Activated T-cell treated with anti-CD3 and anti-CD28 coated beads for 4 hours (primary cell): Measurements from ENCODE around the gene LAMTOR3.
"Not testable (repeated sequence)": the region's sequence is repeated elsewhere in the genome, so short reads cannot be mapped to it uniquely, and the experiment has no call there.

Source experiments
- DNase-seq: peaks from one replicate; pipeline ENCODE4 v3.0.0-alpha.2; 2020

The LAMTOR3 gene

DNA sequence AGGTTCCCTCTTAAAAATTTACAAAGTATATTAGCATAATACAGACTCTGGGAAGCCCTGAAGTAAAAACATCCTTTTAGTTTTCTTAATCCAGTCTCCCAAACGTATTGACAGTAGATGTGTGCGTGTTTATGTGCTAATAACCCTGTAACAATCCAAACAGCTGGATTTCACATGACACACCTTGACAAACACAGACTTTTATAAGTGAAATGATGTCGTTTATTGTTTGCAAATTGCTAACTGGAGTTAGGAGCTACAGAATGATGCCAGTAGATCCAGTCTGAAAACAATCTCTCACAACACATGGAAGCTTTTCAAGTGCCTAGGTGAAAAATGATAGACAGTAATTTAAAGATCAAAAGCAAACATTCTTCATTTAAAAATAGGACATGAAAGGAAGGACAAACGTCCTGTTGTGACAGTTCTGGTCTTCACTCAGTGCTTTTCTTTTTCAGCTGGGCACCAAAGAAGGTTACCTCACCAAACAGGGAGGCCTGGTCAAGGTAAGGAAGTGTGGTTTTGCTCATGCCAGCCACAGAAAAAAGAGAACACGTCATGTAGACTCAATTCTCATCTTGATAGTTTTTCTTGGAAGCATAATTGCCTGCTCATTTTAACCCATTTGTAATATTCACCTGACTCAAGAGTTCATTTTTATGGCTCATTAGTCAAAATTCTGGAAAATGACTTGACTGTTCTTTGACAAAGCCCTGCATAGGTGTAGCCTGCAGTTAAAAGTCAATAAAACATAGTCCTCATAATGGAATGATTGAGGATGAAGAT, 32.9 kb downstream of the LAMTOR3 start:
- DNase-seq = no peak

DNA sequence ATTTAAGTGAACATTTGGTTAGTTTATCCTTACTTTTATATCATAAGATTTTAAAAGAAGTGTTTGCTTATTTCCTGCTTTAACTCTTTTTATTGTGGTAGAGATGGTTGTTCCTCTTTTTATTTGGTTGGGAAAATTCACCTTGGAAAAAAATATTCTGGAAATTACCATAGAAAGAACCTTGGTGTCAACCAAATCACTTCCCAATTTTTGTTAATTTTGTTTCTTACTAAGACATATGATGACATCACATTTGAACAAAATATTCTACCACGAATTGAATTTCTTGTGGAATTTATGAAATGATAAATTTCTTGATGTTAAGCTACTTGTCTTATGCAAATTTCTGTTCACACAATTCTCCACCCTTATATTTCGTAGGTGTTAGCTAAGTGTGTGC, 33.7 kb downstream of the LAMTOR3 start:
- DNase-seq = no peak

DNA sequence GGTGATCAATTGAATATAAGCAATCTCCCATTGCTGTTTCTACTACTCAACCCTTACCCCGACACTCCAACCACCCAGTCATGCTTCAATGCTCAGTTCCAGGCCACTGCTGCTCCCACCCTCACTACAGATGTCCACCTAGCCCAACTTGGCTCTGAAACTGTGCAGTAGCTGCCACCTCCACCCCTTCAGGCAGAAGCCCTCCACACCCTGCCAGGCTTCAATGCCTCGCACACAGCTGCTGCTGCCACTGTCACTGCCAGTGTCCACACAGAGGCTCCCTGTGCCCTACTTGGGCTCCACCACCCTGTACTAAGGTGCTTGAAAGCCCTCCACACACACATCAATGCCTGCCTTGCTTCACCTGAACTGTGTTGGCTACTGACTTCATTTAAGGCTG, 34.6 kb downstream of the LAMTOR3 start:
- DNase-seq = no peak

GRCh38 chr4:99857307-99857706, 36.9 kb downstream of the LAMTOR3 start:
- DNase-seq = no peak

DNA sequence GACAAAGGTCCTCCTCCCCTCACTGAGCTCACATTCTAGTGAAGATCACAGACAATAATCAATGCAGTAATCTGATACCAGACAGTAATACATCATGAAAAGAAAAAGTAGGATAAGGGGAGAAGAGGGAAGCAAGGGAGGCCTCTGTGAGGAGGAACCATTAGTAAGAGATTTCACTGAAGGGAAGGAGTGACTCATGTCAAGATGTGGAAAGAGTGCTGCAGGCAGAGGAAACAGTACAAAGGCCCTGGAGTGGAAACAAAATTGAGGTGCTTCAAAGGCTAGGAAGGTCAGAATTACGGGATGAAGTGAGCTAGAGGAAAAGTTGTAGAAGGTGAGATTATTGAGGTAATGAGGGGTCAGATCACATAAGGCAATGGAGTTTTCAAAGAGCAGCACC, 38.1 kb downstream of the LAMTOR3 start:
- DNase-seq = no peak

- DNase-seq = no peak
Observed at GRCh38 chr4:99855678-99856077, 38.5 kb downstream of the LAMTOR3 start.

GRCh38 chr4:99853999-99854398, 40.2 kb downstream of the LAMTOR3 start:
- DNase-seq = no peak

- DNase-seq = no peak
Observed at GRCh38 chr4:99853190-99853589, 41.0 kb downstream of the LAMTOR3 start.

- DNase-seq = no peak
Observed at GRCh38 chr4:99852199-99852749, 42.0 kb downstream of the LAMTOR3 start.

GRCh38 chr4:99848591-99849001, 45.6 kb downstream of the LAMTOR3 start:
- DNase-seq = no peak

DNA sequence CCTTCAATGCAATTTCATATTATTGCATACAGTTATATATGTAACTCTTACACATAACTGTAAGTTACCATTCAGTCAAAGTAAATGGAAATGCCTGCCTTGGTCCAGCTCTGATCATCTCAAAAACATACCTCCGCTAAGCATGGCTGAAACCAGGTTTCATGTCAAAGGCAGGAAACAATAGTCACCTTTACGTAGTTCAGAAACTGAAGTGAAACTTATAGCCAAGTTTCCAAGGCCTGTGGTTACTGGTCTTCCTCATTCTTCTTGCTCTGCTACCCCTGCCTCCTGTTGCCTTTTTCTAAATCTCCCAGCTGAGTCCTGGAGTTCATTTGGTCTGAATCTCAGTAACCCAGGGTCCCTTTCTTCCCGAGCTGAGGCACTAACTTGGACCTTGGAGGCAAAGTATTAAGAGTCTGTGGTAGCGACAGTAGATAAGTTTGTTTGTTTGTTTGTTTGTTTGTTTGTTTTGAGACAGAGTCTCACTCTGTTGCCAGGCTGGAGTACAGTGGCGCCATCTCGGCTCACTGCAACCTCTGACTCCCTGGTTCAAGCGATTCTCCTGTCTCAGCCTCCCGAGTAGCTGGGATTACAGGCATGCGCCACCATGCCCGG, 46.8 kb downstream of the LAMTOR3 start:
- DNase-seq = no peak

- no peak for DNase-seq
Observed at GRCh38 chr4:99846891-99847290, 47.3 kb downstream of the LAMTOR3 start.

- no peak for DNase-seq
Observed at GRCh38 chr4:99845708-99846469, 48.3 kb downstream of the LAMTOR3 start.

DNA sequence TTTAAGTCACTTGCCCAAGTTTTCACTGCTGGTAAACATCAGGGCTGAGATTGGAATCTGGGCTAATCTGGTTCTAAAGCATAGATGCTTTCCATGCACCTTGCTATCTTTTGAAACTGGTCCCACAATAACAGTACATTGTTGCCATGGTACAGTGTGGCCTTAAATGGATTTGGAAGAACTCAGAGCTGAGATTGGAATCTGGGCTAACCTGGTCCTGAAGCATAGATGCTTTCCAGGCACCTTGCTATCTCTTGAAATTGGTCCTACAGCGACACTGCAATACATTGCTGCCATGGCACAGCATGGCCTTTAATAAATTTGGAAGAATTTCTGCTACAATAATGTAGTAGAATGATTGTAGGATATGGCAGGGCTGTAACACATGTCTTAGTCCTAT, 49.0 kb downstream of the LAMTOR3 start:
- DNase-seq = no peak

- no peak for DNase-seq
Observed at GRCh38 chr4:99844048-99844447, 50.2 kb downstream of the LAMTOR3 start.

GRCh38 chr4:99843413-99843812, 50.8 kb downstream of the LAMTOR3 start:
- DNase-seq = no peak

- no peak for DNase-seq
Observed at GRCh38 chr4:99841129-99841528, 53.1 kb downstream of the LAMTOR3 start.

DNA sequence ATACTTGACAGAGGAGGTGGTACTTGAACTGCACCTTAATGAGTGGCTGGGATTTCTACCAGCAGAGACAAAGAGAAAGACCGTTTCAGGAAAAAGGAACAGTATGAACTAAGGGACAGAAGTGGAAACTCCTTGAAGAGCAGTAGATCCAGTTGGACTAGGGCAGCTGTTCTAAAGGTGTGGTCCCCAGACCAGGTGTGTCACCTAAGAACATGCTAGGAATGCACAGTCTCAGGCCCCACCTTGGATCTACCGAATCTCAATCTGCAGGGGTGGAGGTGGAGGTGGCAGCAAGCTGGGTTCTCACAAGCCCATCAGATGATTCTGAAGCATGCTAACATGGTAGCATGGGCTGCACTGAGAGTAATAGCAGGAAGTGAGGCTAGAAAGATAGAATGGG, 55.3 kb downstream of the LAMTOR3 start:
- DNase-seq = no peak

DNA sequence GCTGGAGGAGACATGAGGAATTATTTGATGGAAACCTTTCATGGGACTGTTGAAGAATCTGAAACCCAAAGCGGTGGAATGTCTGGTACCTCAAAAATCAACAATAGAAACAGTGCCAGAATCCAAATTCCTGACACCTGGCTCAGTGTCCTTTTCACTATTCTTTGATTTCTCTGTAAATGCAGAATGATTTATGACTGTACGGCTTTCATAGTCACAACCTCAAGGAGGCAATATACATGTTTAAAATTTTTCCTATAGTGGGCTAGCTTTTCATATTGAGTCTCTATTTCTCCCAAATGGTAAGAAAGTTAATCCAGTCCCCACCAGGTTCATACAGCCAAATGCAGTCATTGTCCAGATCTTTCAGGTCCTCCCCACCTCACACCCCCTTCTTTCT, 58.3 kb downstream of the LAMTOR3 start:
- no peak for DNase-seq

- no peak for DNase-seq
Observed at GRCh38 chr4:99834569-99834968, 59.7 kb downstream of the LAMTOR3 start.

GRCh38 chr4:99833756-99834155, 60.5 kb downstream of the LAMTOR3 start:
- DNase-seq = no peak

DNA sequence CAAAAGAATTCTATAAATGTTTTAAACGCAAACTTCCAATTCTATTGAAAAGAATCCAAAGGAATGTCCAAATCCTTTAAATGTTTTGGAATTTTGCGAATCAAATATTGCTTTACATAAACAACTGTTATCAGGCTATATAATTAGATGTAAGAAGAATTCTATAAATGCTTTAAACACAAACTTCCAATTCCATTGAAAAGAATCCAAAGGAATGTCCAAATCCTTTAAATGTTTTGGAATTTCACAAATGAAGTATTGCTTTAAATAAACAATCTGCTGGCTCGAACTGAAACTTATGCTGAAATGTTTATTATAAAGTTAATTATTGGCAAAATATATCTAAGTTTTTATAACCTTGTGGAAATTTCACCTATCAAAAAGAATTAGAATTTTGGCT, 61.5 kb downstream of the LAMTOR3 start:
- DNase-seq = no peak

GRCh38 chr4:99832321-99832720, 61.9 kb downstream of the LAMTOR3 start:
- DNase-seq = no peak

DNA sequence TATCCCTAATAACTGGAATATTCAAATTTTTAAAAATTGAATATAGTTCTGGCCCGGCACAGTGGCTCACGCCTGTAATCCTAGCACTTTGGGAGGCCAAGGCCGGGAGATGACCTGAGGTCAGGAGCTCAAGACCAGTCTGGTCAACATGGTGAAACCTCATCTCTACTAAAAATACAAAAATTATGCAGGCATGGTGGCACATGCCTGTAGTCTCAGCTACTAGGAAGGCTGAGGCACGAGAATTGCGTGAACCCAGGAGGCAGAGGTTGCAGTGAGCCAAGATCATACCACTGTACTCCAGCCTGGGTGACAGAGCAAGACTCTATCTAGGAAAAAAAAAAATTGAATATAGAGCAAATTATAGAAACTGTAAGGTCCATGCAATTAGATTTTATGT, 64.2 kb downstream of the LAMTOR3 start:
- DNase-seq = not testable (repeated sequence)
